NB4 (cell line): ENCODE results near the gene RTBDN.
A peak's percentile ranks its signal among the peaks of the same experiment; 100 is the strongest.

Experiments used
- DNase-seq: peaks from one replicate; pipeline ENCODE4 v3.0.0; 2010; ENCODE audit warnings: low read depth
- H3K4me3 ChIP-seq: one replicate; pipeline ENCODE4 v1.5.1; 2011; ENCODE audit warnings: mild to moderate bottlenecking, low read depth, low read length, moderate library complexity
- MAX ChIP-seq: IDR thresholded peaks from 2 replicates; pipeline ENCODE4 v1.6.1; 2011; ENCODE audit warnings: low read depth, low read length
- MYC ChIP-seq: IDR thresholded peaks from 2 replicates; pipeline ENCODE4 v1.6.1; 2011; ENCODE audit warnings: low read depth, low read length
- POLR2A ChIP-seq: IDR thresholded peaks from 2 replicates; pipeline ENCODE4 v1.6.1; 2011; ENCODE audit warnings: mild to moderate bottlenecking; ENCODE audit not compliant: insufficient read length; ENCODE audit errors: extremely low read depth
- TF ChIP-seq, protein P1 (sequence below): IDR thresholded peaks from one replicate; pipeline ENCODE4 v1.5.1; 2012; ENCODE audit warnings: low read depth, low read length

The RTBDN gene

DNA sequence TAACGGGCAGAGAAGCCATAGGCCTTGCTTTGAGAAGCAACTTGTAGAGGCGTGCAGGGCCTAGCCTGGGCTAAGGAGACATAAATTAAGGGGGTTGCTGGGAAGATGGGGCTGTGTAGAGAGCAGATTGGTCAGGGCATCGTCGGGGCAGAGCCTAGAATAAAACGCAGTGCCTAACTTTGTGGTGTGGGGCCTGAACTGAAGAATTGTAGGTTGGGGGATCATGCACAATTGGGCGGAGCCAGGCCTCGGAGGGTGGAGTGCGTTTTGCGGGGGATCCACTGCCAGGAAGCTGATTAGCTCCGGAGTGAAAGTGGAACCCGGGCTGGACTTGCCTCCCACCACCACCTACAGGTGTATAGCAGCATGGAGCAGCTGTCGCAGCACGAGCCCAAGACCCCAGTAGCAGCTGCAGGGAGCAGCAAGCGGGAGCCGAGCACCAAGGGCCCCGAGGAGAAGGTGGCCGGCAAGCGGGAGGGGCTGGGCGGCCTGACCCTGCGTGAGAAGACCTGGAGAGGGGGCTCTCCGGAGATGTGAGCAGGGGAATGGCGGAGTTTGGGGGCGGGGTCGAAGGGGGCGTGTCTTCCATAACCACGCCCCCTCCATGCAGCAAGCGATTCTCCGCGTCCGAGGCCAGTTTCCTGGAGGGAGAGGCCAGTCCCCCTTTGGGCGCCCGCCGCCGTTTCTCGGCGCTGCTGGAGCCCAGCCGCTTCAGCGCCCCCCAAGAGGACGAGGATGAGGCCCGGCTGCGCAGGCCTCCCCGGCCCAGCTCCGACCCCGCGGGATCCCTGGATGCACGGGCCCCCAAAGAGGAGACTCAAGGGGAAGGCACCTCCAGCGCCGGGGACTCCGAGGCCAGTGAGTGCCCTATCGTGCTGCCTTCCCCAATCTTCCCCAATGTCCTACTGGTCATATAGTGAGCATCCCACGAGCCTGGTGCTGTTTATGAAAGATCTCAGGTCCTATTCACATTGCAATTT lies 33.0 kb upstream of the RTBDN start:
- DNase-seq: no peak
- no peak overlapping the region for H3K4me3 ChIP-seq
- TF ChIP-seq, protein P1, sequence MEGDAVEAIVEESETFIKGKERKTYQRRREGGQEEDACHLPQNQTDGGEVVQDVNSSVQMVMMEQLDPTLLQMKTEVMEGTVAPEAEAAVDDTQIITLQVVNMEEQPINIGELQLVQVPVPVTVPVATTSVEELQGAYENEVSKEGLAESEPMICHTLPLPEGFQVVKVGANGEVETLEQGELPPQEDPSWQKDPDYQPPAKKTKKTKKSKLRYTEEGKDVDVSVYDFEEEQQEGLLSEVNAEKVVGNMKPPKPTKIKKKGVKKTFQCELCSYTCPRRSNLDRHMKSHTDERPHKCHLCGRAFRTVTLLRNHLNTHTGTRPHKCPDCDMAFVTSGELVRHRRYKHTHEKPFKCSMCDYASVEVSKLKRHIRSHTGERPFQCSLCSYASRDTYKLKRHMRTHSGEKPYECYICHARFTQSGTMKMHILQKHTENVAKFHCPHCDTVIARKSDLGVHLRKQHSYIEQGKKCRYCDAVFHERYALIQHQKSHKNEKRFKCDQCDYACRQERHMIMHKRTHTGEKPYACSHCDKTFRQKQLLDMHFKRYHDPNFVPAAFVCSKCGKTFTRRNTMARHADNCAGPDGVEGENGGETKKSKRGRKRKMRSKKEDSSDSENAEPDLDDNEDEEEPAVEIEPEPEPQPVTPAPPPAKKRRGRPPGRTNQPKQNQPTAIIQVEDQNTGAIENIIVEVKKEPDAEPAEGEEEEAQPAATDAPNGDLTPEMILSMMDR: no peak
- TF ChIP-seq MYC (no peak), MAX (no peak), POLR2A (no peak)

DNA sequence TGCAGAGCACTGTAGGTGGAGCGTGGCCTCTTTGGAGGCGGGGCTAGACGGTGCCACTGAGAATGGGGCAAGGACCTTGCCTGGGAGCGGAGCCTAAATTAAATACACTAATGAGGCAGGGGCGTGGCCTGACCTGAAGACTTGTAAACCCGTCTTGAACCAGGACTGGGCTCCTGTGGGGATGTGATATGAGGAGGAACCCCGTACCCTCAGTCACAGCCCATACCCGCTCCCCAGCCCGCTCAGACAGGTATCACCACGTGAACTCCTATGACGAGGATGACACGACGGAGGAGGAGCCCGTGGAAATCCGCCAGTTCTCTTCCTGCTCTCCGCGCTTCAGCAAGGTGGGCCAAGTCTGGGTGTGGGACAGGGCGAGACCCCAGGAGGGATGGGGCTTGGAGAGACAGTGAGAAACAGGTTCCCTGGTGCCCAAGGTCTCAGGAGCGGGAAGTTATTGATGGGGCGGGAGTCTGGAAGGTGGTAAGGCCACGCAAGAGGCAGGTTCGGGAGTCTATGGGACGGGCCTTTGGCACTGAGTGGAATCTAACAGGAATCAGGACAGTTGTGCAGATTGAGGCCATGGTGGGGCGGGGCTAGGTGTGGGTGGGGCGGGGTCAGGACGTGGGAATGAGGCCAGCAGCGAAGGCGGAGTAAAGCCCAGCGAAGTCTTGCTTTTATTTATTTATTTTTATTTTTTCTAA lies 32.2 kb upstream of the RTBDN start:
- H3K4me3 ChIP-seq: no peak overlapping the region
- no peak for TF ChIP-seq MYC
- TF ChIP-seq MAX: no peak
- no peak for TF ChIP-seq POLR2A
- TF ChIP-seq, protein P1: no peak
- no peak for DNase-seq

DNA sequence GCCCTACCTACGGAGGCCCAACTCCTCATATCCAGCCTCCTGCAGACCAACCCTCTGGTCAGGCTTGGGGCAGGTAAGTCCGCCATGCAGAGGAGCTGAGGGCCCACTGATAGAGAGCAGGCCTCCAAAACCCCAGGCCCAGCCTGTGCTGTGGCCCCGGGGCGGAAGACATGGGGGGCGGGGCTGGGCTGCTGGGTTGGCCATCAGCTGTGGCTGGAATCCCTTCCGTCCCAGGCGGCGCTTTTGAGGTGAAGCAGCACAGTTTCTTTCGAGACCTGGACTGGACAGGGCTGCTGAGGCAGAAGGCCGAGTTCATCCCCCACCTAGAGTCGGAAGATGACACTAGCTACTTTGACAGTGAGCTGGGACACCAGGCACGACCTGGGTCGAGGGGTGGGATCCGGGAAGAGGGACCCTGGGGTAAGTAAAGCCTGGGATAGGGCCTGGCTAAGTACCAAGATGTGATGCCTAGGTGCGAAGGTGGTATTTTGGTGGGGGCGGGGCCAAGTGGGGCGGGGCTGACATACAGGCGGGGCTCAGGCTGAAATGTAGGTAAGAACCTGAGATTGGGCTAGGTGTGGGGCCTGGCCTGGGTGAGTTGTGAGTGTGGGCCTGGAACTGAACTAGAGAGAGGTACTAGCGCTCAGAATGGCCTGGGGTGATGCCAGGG lies 31.5 kb upstream of the RTBDN start:
- DNase-seq: no peak
- TF ChIP-seq POLR2A (no peak), MAX (no peak), MYC (no peak)
- TF ChIP-seq, protein P1: no peak
- H3K4me3 ChIP-seq: no peak overlapping the region

DNA sequence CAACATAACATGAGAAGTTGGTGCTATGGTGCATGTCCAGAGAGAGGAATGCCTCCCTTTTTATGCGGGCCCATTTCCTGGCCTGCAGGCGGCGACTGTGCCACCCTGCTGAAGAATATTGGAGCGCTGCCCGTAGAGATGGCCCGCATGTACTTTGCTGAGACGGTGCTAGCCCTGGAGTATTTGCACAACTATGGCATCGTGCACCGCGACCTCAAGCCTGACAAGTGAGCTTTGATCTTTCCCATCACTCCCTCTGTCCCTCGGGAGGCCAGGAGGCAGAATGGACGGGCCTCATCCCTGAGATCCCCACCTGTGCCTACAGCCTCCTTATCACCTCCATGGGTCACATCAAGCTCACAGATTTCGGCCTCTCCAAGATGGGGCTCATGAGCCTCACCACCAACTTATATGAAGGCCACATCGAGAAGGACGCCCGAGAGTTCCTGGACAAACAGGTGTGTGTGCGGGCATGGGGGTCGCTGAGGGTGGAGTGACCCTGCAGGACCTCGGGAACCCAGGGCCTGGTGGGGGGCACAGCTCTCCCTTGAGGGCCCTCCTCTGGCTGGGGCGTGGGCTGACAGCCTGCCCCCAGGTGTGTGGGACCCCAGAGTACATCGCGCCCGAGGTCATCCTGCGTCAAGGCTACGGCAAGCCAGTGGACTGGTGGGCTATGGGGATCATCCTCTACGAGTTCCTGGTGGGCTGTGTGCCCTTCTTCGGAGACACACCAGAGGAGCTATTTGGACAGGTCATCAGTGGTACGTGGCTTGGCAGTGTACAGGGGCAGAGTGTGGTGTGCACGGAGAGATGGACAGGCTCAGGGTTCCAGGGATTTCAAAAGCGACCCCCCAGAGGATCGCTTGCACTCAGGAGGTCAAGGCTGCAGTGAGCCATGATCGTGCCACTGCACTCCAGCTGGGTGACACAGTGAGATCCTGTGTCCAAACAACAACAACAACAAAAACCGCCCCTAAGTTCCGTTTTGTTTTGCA lies 30.6 kb upstream of the RTBDN start:
- H3K4me3 ChIP-seq: no peak overlapping the region
- TF ChIP-seq MAX (no peak), POLR2A (no peak), MYC (no peak)
- TF ChIP-seq, protein P1: peak; percentile 31
- peak; percentile 33 for DNase-seq

DNA sequence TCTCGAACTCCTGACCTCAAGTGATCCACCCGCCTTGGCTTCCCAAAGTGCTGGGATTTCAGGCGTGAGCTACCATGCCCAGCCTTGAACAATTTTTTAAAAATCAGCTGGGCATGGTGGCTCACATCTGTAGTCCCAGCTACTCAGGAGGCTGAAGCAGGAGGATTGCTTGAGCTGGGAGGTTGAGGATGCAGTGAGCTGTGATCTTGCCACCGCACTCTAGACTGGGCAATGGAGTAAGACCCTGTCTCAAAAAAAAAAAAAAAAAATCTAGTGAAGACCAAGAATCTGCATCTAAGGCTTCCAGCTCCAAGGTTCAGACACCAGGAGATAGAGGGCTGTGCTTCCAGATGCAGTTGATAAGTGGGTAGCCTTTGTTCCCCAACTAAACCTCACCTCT lies 29.8 kb upstream of the RTBDN start:
- TF ChIP-seq, protein P1: no peak
- TF ChIP-seq POLR2A (no peak), MAX (no peak), MYC (no peak)
- DNase-seq: no peak
- no peak overlapping the region for H3K4me3 ChIP-seq
